ENCODE measurements around the gene PCP4L1.

Gene PCP4L1

DNA sequence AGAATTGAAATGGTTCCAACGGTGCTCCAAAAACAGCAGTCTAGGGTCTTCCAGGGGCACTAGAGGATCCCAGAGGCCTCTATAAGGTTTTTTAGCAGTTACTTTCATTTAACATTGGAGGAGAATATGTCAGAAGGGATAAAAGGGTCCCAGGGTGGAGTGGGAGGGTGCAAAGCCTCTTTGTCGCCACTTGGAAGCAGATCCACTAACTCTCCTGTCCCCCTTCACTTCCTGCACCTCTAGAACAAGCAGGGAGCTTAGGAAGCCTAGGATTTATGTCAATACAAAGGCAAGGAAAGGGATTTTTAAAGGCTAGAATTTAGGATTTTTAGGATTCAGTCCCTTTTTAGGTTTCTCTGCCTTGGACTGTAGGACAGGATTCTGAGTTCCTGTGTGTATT lies 8.3 kb downstream of the PCP4L1 start:
- DNase-seq (ENCODE audit: low spot score), result no peak

GRCh38 chr1:161267321-161267720 lies 8.8 kb downstream of the PCP4L1 start:
- DNase-seq (ENCODE audit: low spot score), result no peak

- no peak for DNase-seq (ENCODE audit: low spot score)
Measured at GRCh38 chr1:161273402-161273801, 14.9 kb downstream of the PCP4L1 start.

DNA sequence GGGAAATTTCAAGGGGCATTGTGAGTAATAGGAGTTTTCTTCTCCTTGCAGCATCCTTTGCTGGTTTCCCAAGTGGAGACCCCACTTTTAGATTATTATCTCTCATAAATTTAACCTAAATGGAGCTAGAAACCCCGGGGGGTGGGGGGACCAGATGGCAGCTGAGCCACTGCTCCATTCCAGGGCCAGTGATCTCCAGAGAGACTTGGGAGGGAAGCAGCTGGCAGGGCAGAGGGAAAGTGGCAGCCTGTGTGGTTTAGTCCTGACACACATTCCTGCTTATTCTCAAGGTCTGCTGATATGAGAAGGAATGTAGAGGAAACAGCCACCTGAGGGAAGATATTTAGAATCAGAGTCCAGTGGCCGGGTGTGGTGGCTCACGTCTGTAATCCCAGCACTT lies 16.3 kb downstream of the PCP4L1 start:
- DNase-seq (ENCODE audit: low spot score), result no peak

GRCh38 chr1:161282991-161283390 lies 24.4 kb downstream of the PCP4L1 start:
- no peak for DNase-seq (ENCODE audit: low spot score)

DNA sequence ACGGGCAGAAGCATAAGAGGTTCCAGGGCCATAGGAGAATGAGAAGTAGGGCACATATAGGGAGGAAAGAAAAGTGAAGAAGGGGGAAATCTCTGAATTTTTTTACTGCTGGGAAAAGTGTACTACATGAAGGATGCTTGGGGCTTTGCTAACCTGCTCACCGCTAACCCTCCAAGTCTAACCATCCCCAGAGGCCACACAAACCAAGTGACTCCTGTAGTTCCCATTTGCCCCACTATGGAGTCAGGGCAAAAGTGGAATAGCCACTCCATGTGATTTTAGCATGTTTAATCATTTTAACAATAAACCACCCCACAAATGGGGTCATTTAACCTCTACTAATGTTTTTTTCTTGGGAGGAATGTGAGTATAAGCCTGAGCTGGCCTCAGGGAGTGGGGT lies 26.6 kb downstream of the PCP4L1 start:
- no peak for DNase-seq (ENCODE audit: low spot score)

GRCh38 chr1:161285521-161285920 lies 27.0 kb downstream of the PCP4L1 start:
- DNase-seq (ENCODE audit: low spot score), result no peak

DNA sequence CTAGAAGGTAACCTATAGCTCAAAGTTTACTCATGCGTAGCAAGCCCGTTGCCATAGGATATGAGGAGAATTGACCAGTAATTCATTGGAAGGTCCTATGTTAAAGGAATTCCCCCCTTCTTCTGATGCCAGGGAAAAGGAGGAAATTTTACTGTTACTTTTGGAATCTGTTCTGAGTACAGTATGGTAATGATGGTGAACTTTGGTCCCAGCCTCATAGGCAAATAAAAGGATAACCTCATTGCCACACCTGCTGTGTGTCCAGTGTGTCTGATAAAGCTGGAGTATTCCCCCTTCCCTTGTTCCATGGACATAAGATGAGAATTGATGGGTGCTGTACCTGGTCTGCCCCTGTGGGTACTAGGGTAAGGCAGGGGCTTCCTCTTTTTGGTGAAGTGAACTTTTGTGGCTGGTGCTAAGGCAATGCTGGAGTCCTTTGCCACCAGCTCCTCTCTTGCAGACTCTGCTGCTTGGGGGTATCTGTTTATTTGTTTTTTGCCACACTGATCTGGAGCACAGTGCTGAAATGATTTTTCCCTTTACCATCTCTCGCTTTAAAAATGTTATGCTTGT lies 29.0 kb downstream of the PCP4L1 start:
- DNase-seq (ENCODE audit: low spot score), result no peak

DNA sequence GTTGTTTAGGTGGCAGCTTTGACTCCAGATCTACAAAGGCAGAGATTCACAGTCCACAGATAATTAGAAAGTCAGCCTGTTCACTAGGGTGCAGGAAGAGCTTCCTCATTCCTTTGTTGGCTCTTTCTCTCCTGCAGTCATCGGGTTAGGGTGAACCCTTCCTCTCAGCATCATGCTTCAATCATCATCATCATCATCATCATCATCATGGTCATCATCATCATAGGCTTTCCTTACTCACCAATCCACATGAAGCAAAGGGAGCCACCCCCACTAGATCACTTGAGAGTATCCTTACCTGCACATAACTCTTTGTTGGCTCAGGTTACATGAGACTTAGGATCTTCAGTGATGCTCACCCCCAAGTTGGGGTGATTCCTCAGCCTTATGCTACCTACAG lies 32.2 kb downstream of the PCP4L1 start:
- DNase-seq (ENCODE audit: low spot score), result no peak

- no peak for DNase-seq (ENCODE audit: low spot score)
Measured at GRCh38 chr1:161297415-161297814, 38.9 kb downstream of the PCP4L1 start.

- no peak for DNase-seq (ENCODE audit: low spot score)
Measured at GRCh38 chr1:161298116-161298515, 39.6 kb downstream of the PCP4L1 start.

- no peak for DNase-seq (ENCODE audit: low spot score)
Measured at GRCh38 chr1:161299347-161299746, 40.8 kb downstream of the PCP4L1 start.

- DNase-seq (ENCODE audit: low spot score), result no peak
Measured at GRCh38 chr1:161300478-161300877, 41.9 kb downstream of the PCP4L1 start.

DNA sequence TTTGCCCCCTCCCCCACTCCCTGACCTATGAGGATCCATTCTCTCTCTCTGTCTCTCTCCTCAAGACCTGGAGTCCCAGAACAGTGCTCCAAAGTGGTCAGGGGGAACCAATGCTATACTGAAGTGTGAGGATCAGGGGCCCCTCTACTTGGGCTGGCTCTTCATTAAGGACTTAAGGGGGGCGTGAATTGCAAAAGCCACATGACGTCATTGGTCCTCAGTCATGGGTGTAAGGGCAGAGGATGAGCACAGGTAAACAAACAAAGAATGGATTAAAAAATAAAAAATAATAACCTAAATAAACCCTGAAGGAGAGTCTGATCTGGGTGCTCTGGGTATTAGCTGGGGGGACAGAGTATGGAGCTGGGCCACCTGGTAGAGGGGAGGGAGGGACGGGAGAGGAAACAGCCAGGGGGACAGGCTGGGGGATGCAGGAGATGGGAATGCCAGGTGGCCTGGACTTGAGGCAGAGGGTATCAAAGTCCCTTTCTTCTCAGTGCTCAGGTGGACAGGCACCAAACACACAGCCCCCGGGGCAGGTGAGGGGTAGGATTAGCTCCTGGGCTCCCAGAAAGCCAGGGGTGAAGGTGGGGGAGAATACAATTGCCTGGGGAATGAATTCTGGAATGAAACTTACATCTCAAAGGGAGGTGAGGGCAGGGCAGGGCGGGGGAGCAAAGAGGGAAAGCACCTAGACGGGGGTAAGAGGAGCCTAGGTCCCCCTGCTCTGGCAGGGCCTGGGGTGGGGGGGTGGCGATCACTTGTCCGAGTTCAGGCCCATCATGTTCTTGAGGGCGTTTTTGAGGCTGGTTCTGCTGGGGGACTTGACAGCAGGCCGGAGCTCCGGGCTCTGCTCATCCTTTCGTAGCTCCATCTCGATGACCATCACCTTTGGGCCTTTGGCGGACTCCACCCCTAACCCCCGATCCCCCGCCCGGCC lies 46.7 kb downstream of the PCP4L1 start:
- no peak for DNase-seq (ENCODE audit: low spot score)

DNA sequence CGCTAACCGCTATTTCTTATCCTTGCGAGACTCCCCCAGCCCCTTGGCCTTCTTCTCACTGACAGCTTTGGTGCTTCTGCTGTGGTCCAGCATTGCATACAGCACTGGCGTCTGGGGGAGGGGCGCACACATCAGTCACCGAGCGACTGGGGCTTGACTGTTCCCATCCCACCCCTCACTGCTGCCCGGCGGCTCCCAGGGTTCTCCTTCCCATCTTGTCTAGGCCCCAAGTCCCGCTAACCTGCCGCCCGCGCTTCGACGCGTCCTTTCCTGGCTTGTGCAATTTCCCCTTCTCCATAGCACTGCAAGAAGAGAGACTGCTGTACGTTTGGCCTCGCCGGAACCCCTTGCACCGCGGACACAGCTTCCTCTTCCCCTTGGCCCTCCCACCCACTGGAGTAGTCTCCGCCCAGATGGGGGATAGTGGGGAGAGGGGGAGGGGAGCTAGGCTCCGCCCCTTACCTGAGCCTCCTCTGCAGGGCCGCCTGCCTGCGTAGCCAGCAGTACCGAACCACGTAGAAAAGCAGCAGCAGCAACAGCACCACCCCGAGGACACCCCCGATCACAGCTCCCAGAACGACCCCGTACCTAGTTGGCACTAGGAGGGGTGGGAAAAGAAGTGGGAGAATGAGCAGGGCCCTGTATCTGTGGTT lies 47.4 kb downstream of the PCP4L1 start:
- DNase-seq (ENCODE audit: low spot score), result peak; percentile 93

DNA sequence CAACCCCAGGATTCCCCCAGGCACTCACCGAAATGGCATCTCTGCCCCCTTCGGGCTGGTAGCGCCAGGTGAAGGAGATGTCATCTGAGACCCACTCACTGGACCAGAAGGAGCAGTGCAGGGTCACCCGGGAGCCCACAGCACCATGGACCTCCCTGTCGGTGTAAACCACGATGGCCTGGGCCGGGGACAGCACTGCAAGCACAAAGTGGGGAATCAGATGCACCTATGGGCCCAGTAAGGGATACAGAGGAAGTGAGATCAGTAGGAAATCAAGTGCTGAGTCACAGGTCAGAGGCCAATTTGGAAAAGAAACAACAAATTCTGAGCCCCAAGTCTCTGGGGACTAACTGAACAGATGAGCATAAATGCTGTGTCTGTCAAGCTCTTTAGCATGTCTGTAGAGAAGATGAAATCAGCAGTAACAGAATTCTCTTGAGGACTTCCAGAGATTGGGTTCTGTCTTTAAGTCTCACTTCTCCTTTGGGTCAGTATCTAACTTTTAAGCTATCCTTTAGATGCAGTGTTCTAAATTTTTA lies 48.8 kb downstream of the PCP4L1 start:
- DNase-seq (ENCODE audit: low spot score), result peak; percentile 10

- DNase-seq (ENCODE audit: low spot score), result no peak
Measured at GRCh38 chr1:161307892-161308638, 49.5 kb downstream of the PCP4L1 start.

GRCh38 chr1:161309868-161310267 lies 51.3 kb downstream of the PCP4L1 start, which contains the start of gene MPZ:
MPZ (minus strand) TSS chr1:161309968; CDS start chr1:161309905, 63 bp downstream.
- no peak for DNase-seq (ENCODE audit: low spot score)

DNA sequence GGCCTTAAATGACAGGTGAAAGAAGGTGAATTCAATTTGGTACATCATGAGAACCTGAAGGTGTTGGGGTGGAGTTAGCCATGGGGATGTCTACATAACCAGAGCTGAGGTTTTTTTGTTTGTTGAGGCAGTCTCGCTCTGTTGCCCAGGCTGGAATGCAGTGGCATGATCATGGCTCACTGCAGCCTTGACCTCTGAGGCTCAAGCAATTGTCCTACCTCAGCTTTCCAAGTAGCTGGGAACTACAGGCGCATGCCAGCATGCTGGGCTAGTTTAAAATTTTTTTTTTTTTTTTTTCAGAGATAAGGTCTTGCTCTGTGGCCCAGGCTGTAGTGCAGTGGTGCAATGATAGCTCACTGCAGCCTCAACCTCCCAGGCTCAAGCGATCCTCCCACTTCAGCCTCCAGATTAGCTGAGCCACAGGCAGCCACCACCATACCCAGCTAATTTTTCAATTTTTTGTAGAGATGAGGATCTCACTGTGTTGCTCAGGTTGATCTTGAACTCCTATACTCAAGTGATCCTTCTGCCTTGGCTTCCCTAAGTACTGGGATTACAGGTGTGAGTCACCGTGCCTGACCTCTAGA lies 53.1 kb downstream of the PCP4L1 start:
- DNase-seq (ENCODE audit: low spot score), result no peak

GRCh38 chr1:161313554-161314200 lies 55.1 kb downstream of the PCP4L1 start:
- no peak for DNase-seq (ENCODE audit: low spot score)

All from CD4-positive, alpha-beta T cell treated with Interleukin-6 at 100 ng/mL for 8 hours (primary cell).